Measurements from ENCODE around the gene RPS27L. TPM values are rescaled to one million over a fixed set of nuclear protein-coding genes. Genes with fewer than 3 reads are reported as not detected.

The RPS27L gene
- polyA plus RNA-seq, 2 of the 4 experiments (the other 2 are of a cell fraction), result 609 to 748 TPM

- no peak for TF ChIP-seq TFCP2L1 (CRISPR knock-in tag; IDR thresholded peaks at IDR 0.05)
- no peak for TF ChIP-seq ZSCAN20 (CRISPR knock-in tag; IDR thresholded peaks at IDR 0.05)
- TF ChIP-seq ELK1 (IDR thresholded peaks at IDR 0.05; ENCODE audit: low read depth, low read length), result no peak
- TF ChIP-seq NFE2L2 (conservative IDR thresholded peaks at IDR 0.05; ENCODE audit: low read length), result no peak
- no peak for TF ChIP-seq CEBPB (IDR thresholded peaks at IDR 0.05)
- no peak for TF ChIP-seq NPAS2 (CRISPR knock-in tag; IDR thresholded peaks at IDR 0.05; ENCODE audit: borderline replicate concordance)
- TF ChIP-seq CBX2 (IDR thresholded peaks at IDR 0.05; ENCODE audit: borderline replicate concordance, low read depth), result no peak
- Histone ChIP-seq H3K4me2 (no peak overlapping the region), H3K4me1 (peaks cover 16% of the 10 kb centered on the region; the same call in 2 of the 3 replicates), H3K27ac (no peak overlapping the region), H3K9me3 (no peaks in the 10 kb centered on the region), H3K4me3 (no peak overlapping the region)
- FAIRE-seq (no peak), ATAC-seq (no peak), DNase-seq (ENCODE audit: low read depth in 1 of 2, low spot score in 1 of 2) (no peak)
- CTCF ChIA-PET, result interaction anchor here (1.2 kb wide), 1 partner anchor 15 kb away, joined by 5 read pairs; no protein-coding TSS in a partner anchor
- WGBS (ENCODE audit: missing lambda C conversion rate), result 92% methylated on average over 2 of the region's 2 CpGs
- POLR2A ChIA-PET, result no interaction called here
These were observed 48.8 kb upstream of the RPS27L start for GRCh38 chr15:63206079-63206478.

- POLR2A ChIA-PET, result no interaction called here
- FAIRE-seq, result no peak
- ATAC-seq, result peak; percentile 45 to 50; a peak in 2 of 6 replicates
These were observed 46.3 kb upstream of the RPS27L start for GRCh38 chr15:63203451-63204090.

More at GRCh38 chr15:63203451-63204090, 46.3 kb upstream of the RPS27L start:
- no peaks in the 10 kb centered on the region for H3K9me3 ChIP-seq
- H3K4me3 ChIP-seq, result no peak overlapping the region
- WGBS (ENCODE audit: missing lambda C conversion rate), result 83% methylated on average over 9 of the region's 9 CpGs
- CTCF ChIA-PET, result interaction anchor here (1.0 to 2.9 kb wide), 6 partner anchors 10 to 71 kb away, joined by 3 to 16 read pairs (median 3); partner anchors contain the start of gene RPS27L
- no peak overlapping the region for H3K4me2 ChIP-seq
- peaks cover 32% of the 10 kb centered on the region for H3K4me1 ChIP-seq
- TF ChIP-seq HOXB13 (CRISPR knock-in tag; IDR thresholded peaks at IDR 0.05; ENCODE audit: low read depth) (no peak), FOSL2 (IDR thresholded peaks at IDR 0.05) (no peak), FOSL2 (CRISPR knock-in tag; IDR thresholded peaks at IDR 0.05) (peak; percentile 10; the same call in 1 of the 2 replicates), REST (IDR thresholded peaks at IDR 0.05) (no peak), ZC3H11A (IDR thresholded peaks at IDR 0.05) (no peak), EP300 (IDR thresholded peaks at IDR 0.05) (no peak), PHF8 (IDR thresholded peaks at IDR 0.05; ENCODE audit: borderline replicate concordance, low read depth) (no peak), ESRRA (IDR thresholded peaks at IDR 0.05; ENCODE audit: borderline replicate concordance, low read length) (0 out of 2 replicates have a peak, but pooled peaks have one; percentile 6), EHF (CRISPR knock-in tag; IDR thresholded peaks at IDR 0.05) (no peak), HES2 (IDR thresholded peaks at IDR 0.05) (no peak), RAD21 (conservative IDR thresholded peaks at IDR 0.05 in 1 of 2, IDR thresholded peaks at IDR 0.05 in 1 of 2) (peak; percentile 16 to 29; a peak in 1 of 5 replicates), SMC3 (IDR thresholded peaks at IDR 0.05) (no peak)
- no peak for DNase-seq (ENCODE audit: low read depth in 1 of 2, low spot score in 1 of 2)
- H3K27ac ChIP-seq, result no peak overlapping the region
